Activated B cell treated with CpG ODN at 0.5 μM for 24 hours (primary cell): ENCODE data around the gene PIGU. TPM values are rescaled to one million over a fixed set of nuclear protein-coding genes. Genes with fewer than 3 reads are reported as not detected.

Experiments used
- ATAC-seq: fragments of 200-7000 bp; cut with Tn5 transposase; one replicate; pipeline ENCODE4 v1.10.0; 2021; ENCODE audit warnings: low read depth, mild to moderate bottlenecking, moderate library complexity
- CTCF ChIA-PET: fragments of 350-600 bp; sonication (Branson Sonifier 250); formaldehyde crosslinking; loops from one replicate; lab custom pipeline; 2021; ENCODE audit warnings: antibody characterized with exemption; lab: Charles Lee
- POLR2A ChIA-PET: fragments of 350-600 bp; sonication (Branson Sonifier 250); formaldehyde crosslinking; loops from one replicate; lab custom pipeline; 2021; ENCODE audit warnings: antibody characterized with exemption; lab: Charles Lee
- DNase-seq: peaks from one replicate; pipeline ENCODE4 v3.0.0; 2022
- H3K27ac Mint-ChIP-seq: one replicate; pipeline ENCODE4 v1.8.0; 2020; ENCODE audit warnings: mixed read lengths
- H3K27me3 Mint-ChIP-seq: one replicate; pipeline ENCODE4 v1.8.0; 2021; ENCODE audit warnings: mixed read lengths
- H3K36me3 Mint-ChIP-seq: one replicate; pipeline ENCODE4 v1.8.0; 2021; ENCODE audit warnings: low read depth, mixed read lengths
- H3K4me1 Mint-ChIP-seq: one replicate; pipeline ENCODE4 v1.8.0; 2021; ENCODE audit warnings: mixed read lengths
- H3K4me3 Mint-ChIP-seq: one replicate; pipeline ENCODE4 v1.8.0; 2020; ENCODE audit warnings: mild to moderate bottlenecking, mixed read lengths
- H3K9me3 Mint-ChIP-seq: one replicate; pipeline ENCODE4 v1.8.0; 2020; ENCODE audit warnings: mixed read lengths
- CTCF ChIP-seq: fragments of 200-600 bp; IDR thresholded peaks from one replicate; pipeline ENCODE4 v1.8.0; 2022; ENCODE audit warnings: antibody characterized with exemption, mild to moderate bottlenecking
- intact Hi-C: fragments of 100-400 bp; cut with micrococcal nuclease; formaldehyde crosslinking; loops from one replicate; pipeline ENCODE4 v1.15.1; 2024
- total RNA-seq: library from RNA; stranded (reverse); gene quantifications from 2 replicates; pipeline ENCODE4 v1.2.3, GENCODE V29; 2022

PIGU gene
- total RNA-seq, 1 donor from 2014 or later: 14.7 TPM

- no peaks in the 10 kb centered on the region for H3K9me3 Mint-ChIP-seq
- H3K36me3 Mint-ChIP-seq: no peaks in the 10 kb centered on the region
- H3K4me3 Mint-ChIP-seq: peak within 1 kb of the TSS; percentile 85
- ChIA-PET CTCF (interaction anchor here (1.1 kb wide), 1 partner anchor 246 kb away, joined by 3 read pairs; no protein-coding TSS in a partner anchor), POLR2A (interaction anchor here (0.7 to 1.5 kb wide), 6 partner anchors 12 to 1184 kb away, joined by 3 to 5 read pairs (median 3); partner anchors contain the start of genes EIF2S2, RBM39 and TP53INP2)
- peak within 1 kb of the TSS; percentile 53 for H3K27ac Mint-ChIP-seq
- TF ChIP-seq CTCF: no peak
- ATAC-seq (peak; percentile 81), DNase-seq (peak; percentile 91)
- no peaks in the 10 kb centered on the region for H3K27me3 Mint-ChIP-seq
- intact Hi-C loops: loop anchor here (1.0 to 2.0 kb wide), 3 partner anchors 42 to 151 kb away; partner anchors contain the start of genes DYNLRB1 and PIGU
- H3K4me1 Mint-ChIP-seq: peaks cover 21% of the 10 kb centered on the region
Observed at GRCh38 chr20:34558320-34559218, 118.3 kb downstream of the PIGU start, which contains the start of gene MAP1LC3A. Gene MAP1LC3A (plus strand): TSS chr20:34558718. CDS start chr20:34558869, 151 bp downstream.

- no peaks in the 10 kb centered on the region for H3K9me3 Mint-ChIP-seq
- intact Hi-C loops: loop anchor here (1.0 to 2.0 kb wide), 3 partner anchors 41 to 151 kb away; partner anchors contain the start of genes DYNLRB1 and PIGU
- no peak for TF ChIP-seq CTCF
- peaks cover 21% of the 10 kb centered on the region for H3K4me1 Mint-ChIP-seq
- peak overlapping the region; percentile 50 for H3K27ac Mint-ChIP-seq
- H3K36me3 Mint-ChIP-seq: no peaks in the 10 kb centered on the region
- ATAC-seq: no peak
- POLR2A ChIA-PET: interaction anchor here (0.7 to 1.5 kb wide), 5 partner anchors 41 to 1184 kb away, joined by 3 to 4 read pairs (median 3); partner anchors contain the start of genes EIF2S2, RBM39 and TP53INP2
- H3K4me3 Mint-ChIP-seq: peak overlapping the region; percentile 85
- DNase-seq: no peak
- CTCF ChIA-PET: interaction anchor here (1.1 kb wide), 1 partner anchor 245 kb away, joined by 3 read pairs; no protein-coding TSS in a partner anchor
- no peaks in the 10 kb centered on the region for H3K27me3 Mint-ChIP-seq
Observed at GRCh38 chr20:34557936-34558319, 119.0 kb downstream of the PIGU start.

- H3K4me1 Mint-ChIP-seq: peaks cover 13% of the 10 kb centered on the region
- POLR2A ChIA-PET: no interaction called here
- H3K27me3 Mint-ChIP-seq: no peaks in the 10 kb centered on the region
- DNase-seq: no peak
- CTCF ChIA-PET: no interaction called here
- no peak for ATAC-seq
- intact Hi-C loops: no loop called here
- no peak overlapping the region for H3K4me3 Mint-ChIP-seq
- no peak overlapping the region for H3K27ac Mint-ChIP-seq
- no peaks in the 10 kb centered on the region for H3K9me3 Mint-ChIP-seq
- no peak for TF ChIP-seq CTCF
- no peaks in the 10 kb centered on the region for H3K36me3 Mint-ChIP-seq
Observed at GRCh38 chr20:34553366-34553867, 123.5 kb downstream of the PIGU start.

- ATAC-seq: no peak
- Mint-ChIP-seq H3K27ac (no peak overlapping the region), H3K9me3 (no peaks in the 10 kb centered on the region), H3K27me3 (no peaks in the 10 kb centered on the region), H3K4me1 (peaks cover 5% of the 10 kb centered on the region), H3K4me3 (no peak overlapping the region), H3K36me3 (no peaks in the 10 kb centered on the region)
- intact Hi-C loops: no loop called here
- DNase-seq: no peak
- TF ChIP-seq CTCF: no peak
- POLR2A ChIA-PET: no interaction called here
- CTCF ChIA-PET: no interaction called here
Observed at GRCh38 chr20:34552569-34552968, 124.3 kb downstream of the PIGU start.

GRCh38 chr20:34549929-34550305, 127.0 kb downstream of the PIGU start:
- CTCF ChIA-PET: no interaction called here
- DNase-seq: no peak
- Mint-ChIP-seq H3K27ac (no peak overlapping the region), H3K36me3 (no peaks in the 10 kb centered on the region), H3K27me3 (no peaks in the 10 kb centered on the region), H3K4me3 (no peak overlapping the region), H3K9me3 (no peaks in the 10 kb centered on the region), H3K4me1 (no peaks in the 10 kb centered on the region)
- no peak for TF ChIP-seq CTCF
- no peak for ATAC-seq
- POLR2A ChIA-PET: no interaction called here
- intact Hi-C loops: no loop called here
